HFFc6 (cell line): ENCODE data around the gene SPOCK1. TPM values are rescaled to one million over a fixed set of nuclear protein-coding genes. Genes with fewer than 3 reads are reported as not detected.
A peak's percentile ranks its signal among the peaks of the same experiment; 100 is the strongest.

Experiments used
- DNase-seq: peaks from one replicate; pipeline ENCODE4 v3.0.0-alpha.2; 2018
- H3K27ac Mint-ChIP-seq: 2 replicates; pipeline ENCODE4 v1.8.0; 2020; ENCODE audit warnings: mild to moderate bottlenecking, mixed read lengths
- H3K27me3 Mint-ChIP-seq: 2 replicates; pipeline ENCODE4 v1.8.0; 2021; ENCODE audit warnings: mild to moderate bottlenecking, moderate library complexity, mixed read lengths; ENCODE audit not compliant: insufficient read depth
- H3K36me3 Mint-ChIP-seq: 2 replicates; pipeline ENCODE4 v1.8.0; 2021; ENCODE audit warnings: low read depth, mixed read lengths
- H3K4me1 Mint-ChIP-seq: 2 replicates; pipeline ENCODE4 v1.8.0; 2020; ENCODE audit warnings: low read depth, mixed read lengths
- H3K4me3 Mint-ChIP-seq: 2 replicates; pipeline ENCODE4 v1.8.0; 2020; ENCODE audit warnings: mild to moderate bottlenecking, moderate library complexity, mixed read lengths
- H3K9me3 Mint-ChIP-seq: 2 replicates; pipeline ENCODE4 v1.8.0; 2020; ENCODE audit warnings: mild to moderate bottlenecking, mixed read lengths
- total RNA-seq, 6 experiments: library from RNA; stranded (reverse); fragmentation: NEBNext Ultra II Directional; extraction: Animal tissue kit (Norgen Biotek cat#: 25700); gene quantifications; 2 replicates in 1 of 6; 3 replicates in 5 of 6; pipeline ENCODE4 v1.2.3, GENCODE V29; 2021
- TF ChIP-seq, protein P1 (sequence below): fragments of 200-600 bp; sonication (generic); IDR thresholded peaks from 2 replicates; pipeline ENCODE4 v1.5.0; 2021; ENCODE audit warnings: antibody characterized with exemption, mild to moderate bottlenecking

The SPOCK1 gene
- total RNA-seq, 6 experiments from 2014 or later: 111 to 170 (median 125) TPM

DNA sequence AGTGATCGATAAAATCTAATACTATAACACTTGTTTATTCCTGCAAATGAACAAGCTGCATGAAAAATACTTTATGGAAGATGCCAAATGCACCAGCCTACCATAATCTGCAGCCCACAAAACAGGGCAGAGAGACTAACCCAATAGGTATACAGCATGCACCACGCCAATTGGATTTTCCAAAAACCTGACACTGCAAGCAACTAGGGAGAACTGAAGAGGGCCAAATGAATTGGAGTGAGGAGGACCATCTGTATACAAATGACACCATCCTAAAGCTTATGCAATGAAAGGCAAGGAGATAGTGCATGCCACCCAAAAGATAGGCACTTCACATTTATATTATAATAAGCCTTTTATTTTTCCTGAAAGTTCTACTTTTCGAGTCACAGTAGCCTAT is 100.4 kb downstream of the SPOCK1 start:
- TF ChIP-seq, protein P1, sequence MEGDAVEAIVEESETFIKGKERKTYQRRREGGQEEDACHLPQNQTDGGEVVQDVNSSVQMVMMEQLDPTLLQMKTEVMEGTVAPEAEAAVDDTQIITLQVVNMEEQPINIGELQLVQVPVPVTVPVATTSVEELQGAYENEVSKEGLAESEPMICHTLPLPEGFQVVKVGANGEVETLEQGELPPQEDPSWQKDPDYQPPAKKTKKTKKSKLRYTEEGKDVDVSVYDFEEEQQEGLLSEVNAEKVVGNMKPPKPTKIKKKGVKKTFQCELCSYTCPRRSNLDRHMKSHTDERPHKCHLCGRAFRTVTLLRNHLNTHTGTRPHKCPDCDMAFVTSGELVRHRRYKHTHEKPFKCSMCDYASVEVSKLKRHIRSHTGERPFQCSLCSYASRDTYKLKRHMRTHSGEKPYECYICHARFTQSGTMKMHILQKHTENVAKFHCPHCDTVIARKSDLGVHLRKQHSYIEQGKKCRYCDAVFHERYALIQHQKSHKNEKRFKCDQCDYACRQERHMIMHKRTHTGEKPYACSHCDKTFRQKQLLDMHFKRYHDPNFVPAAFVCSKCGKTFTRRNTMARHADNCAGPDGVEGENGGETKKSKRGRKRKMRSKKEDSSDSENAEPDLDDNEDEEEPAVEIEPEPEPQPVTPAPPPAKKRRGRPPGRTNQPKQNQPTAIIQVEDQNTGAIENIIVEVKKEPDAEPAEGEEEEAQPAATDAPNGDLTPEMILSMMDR: no peak
- Mint-ChIP-seq H3K4me3 (no peak overlapping the region), H3K4me1 (peaks cover 23% of the 10 kb centered on the region), H3K27ac (no peak overlapping the region), H3K36me3 (no peaks in the 10 kb centered on the region), H3K9me3 (no peaks in the 10 kb centered on the region), H3K27me3 (peaks cover 3% of the 10 kb centered on the region; the same call in 1 of the 2 replicates)
- DNase-seq: no peak

DNA sequence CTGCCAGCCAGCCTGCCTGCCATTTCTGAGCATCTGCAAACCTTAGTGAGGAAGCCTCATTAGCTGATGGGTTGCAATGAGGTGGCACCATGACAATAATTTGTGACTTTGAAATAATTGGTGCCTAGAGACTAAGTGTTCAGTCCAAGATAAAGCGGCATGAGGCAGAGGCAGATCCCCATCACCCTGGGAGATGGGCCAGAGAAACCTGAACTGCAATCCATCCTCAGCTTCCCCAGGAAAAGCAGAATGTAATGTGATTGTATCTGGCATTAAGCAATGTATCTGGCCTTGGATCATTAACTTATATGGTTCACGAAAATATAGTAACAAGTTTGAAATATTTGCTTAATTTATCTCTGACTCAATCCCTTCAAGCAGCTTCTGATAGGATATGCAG is 101.0 kb downstream of the SPOCK1 start:
- H3K27ac Mint-ChIP-seq: no peak overlapping the region

DNA sequence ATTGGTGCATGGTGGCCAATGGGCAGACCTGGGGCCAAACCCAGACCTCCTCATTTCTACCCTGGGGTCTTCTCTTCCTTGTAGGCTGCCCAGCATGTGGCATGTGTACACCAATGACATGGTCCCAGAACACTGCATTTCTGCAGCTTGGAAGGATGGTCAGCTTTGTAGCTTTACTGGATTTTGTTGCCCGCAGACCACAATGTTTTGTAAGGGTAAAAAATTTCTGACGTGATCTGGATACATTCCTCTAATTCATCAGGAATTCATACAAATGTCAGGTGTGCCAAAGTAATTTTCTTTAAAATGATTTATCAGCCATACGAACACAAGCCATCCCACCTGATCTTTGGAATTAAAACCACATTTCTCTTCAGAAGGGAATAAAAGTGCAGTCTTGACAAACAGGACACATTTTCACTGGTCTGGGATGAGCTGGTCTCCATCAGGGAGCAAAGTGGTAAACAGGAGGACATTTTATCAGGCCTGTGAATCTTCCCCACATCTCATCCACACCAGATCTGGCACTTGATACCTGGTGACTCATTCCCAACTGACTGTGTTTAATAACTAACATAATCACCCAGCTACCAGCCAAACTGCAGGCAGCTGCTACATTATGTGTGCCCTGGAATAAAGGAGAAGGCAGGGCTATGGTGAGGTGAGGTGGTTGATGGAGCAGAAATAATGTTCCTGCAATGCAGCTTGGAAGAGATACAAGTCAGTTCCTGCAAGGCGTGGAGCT is 103.9 kb downstream of the SPOCK1 start:
- H3K4me3 Mint-ChIP-seq: no peak overlapping the region
- no peak overlapping the region for H3K27ac Mint-ChIP-seq
- H3K4me1 Mint-ChIP-seq: peaks cover 20% of the 10 kb centered on the region
- peaks cover 3% of the 10 kb centered on the region; the same call in 1 of the 2 replicates for H3K27me3 Mint-ChIP-seq
- peaks cover 8% of the 10 kb centered on the region; the same call in 1 of the 2 replicates for H3K36me3 Mint-ChIP-seq
- H3K9me3 Mint-ChIP-seq: no peaks in the 10 kb centered on the region
- peak; percentile 52 for DNase-seq
- TF ChIP-seq, protein P1: no peak

More for the DNA sequence above, 101.0 kb downstream of the SPOCK1 start:
- Mint-ChIP-seq H3K4me1 (peaks cover 22% of the 10 kb centered on the region), H3K27me3 (peaks cover 3% of the 10 kb centered on the region; the same call in 1 of the 2 replicates), H3K4me3 (no peak overlapping the region), H3K36me3 (no peaks in the 10 kb centered on the region), H3K9me3 (no peaks in the 10 kb centered on the region)
- DNase-seq: no peak
- TF ChIP-seq, protein P1: no peak

DNA sequence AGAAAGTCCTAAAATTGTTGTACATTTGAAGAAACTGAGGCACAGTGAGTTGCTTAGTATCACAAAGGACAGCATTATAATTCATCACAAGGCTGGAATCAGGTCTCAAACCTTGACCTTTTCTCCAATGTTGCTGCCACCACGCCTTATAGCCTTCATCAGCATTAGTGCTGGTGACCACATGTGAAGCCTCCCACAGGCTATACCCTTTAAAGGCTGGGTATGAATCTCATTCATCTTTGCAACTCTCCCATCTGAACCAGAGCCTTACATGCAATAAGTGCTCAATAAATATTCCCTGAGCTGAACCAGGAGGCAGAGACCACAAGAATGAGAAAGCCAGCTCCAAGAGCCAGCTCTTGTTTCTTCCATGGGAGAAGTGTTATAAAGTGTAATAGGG is 104.7 kb downstream of the SPOCK1 start:
- H3K27me3 Mint-ChIP-seq: peaks cover 3% of the 10 kb centered on the region; the same call in 1 of the 2 replicates
- TF ChIP-seq, protein P1: no peak
- no peaks in the 10 kb centered on the region for H3K9me3 Mint-ChIP-seq
- peaks cover 8% of the 10 kb centered on the region; the same call in 1 of the 2 replicates for H3K36me3 Mint-ChIP-seq
- no peak overlapping the region for H3K4me3 Mint-ChIP-seq
- DNase-seq: no peak
- peaks cover 20% of the 10 kb centered on the region for H3K4me1 Mint-ChIP-seq
- H3K27ac Mint-ChIP-seq: no peak overlapping the region

DNA sequence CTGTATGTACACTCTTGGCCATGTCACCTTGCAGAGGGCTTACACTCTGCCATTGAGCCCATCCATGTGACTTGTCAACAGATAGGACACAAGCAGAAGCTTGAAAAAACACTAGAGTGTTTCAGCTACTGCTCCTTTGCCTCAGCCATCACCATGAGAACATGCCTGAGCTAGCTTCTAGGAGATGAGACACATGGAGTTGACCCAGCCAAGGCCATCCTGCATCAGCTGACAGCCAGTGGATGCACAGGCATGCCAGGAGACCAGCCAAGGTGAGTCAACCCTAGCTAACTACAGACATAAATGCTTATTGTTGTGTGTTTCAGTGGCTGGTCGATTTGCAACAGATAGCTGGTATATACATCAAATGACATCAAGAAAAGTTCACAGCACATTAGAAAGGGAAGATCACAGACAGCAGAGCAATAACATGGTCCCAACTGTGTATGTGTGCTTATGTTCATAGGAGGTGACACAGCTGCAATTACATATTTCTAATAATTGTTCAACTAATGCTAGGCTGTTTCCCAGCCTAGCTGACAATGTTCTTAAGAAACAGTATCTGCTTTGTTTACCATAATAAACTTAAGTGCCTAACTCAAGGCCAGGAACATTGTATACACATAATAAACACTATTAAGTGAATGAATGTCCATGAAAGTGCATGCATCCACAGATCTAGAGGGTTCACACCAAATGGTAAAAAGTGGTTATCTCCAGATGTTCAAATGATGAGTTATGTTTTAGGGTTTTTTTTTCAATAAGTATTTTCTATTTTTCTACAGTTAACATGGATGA is 105.7 kb downstream of the SPOCK1 start:
- H3K36me3 Mint-ChIP-seq: peaks cover 8% of the 10 kb centered on the region; the same call in 1 of the 2 replicates
- peak; percentile 37 for DNase-seq
- no peak overlapping the region for H3K27ac Mint-ChIP-seq
- peaks cover 4% of the 10 kb centered on the region for H3K27me3 Mint-ChIP-seq
- H3K9me3 Mint-ChIP-seq: no peaks in the 10 kb centered on the region
- TF ChIP-seq, protein P1: no peak
- H3K4me3 Mint-ChIP-seq: no peak overlapping the region
- H3K4me1 Mint-ChIP-seq: peaks cover 20% of the 10 kb centered on the region
